HepG2 (cell line): Measurements from ENCODE around the gene TPX2. TPM values are rescaled to one million over a fixed set of nuclear protein-coding genes. Genes with fewer than 3 reads are reported as not detected.

Experiments
- ADNP ChIP-seq: sonication (generic); formaldehyde crosslinking; IDR thresholded peaks from 2 replicates; pipeline ENCODE4 v1.4.0; 2020; ENCODE audit warnings: missing genetic modification reagents
- EEA1 ChIP-seq: sonication (generic); formaldehyde crosslinking; IDR thresholded peaks from 2 replicates; pipeline ENCODE4 v1.5.1; 2020; ENCODE audit warnings: mild to moderate bottlenecking, missing genetic modification reagents, borderline replicate concordance
- EED ChIP-seq: sonication (generic); formaldehyde crosslinking; IDR thresholded peaks from 2 replicates; pipeline ENCODE4 v1.5.0; 2020; ENCODE audit warnings: mild to moderate bottlenecking, missing genetic modification reagents
- SIX4 ChIP-seq: sonication (generic); formaldehyde crosslinking; IDR thresholded peaks from 2 replicates; pipeline ENCODE4 v1.4.0; 2020; ENCODE audit warnings: missing genetic modification reagents
- SKI ChIP-seq: fragments of 450-650 bp; IDR thresholded peaks from one replicate; pipeline ENCODE4 v1.6.1; 2018; ENCODE audit warnings: mild to moderate bottlenecking; ENCODE audit not compliant: partially characterized antibody
- WIZ ChIP-seq: sonication (generic); formaldehyde crosslinking; IDR thresholded peaks from 2 replicates; pipeline ENCODE4 v1.5.1; 2020; ENCODE audit warnings: mild to moderate bottlenecking, missing genetic modification reagents
- ZHX2 ChIP-seq, 2 experiments: sonication (generic) in 1 of 2; formaldehyde crosslinking in 1 of 2; IDR thresholded peaks; 2 replicates each; pipeline versions ENCODE4 v1.6.1 to v1.9.0; 2014 to 2022; ENCODE audit warnings: antibody characterized with exemption in 1 of 2, borderline replicate concordance in 1 of 2, inconsistent platforms in 1 of 2, low read depth in 1 of 2, missing genetic modification reagents in 1 of 2
- ZIK1 ChIP-seq: sonication (generic); formaldehyde crosslinking; IDR thresholded peaks from 2 replicates; pipeline ENCODE4 v1.5.0; 2020; ENCODE audit warnings: mild to moderate bottlenecking, low read depth, missing genetic modification reagents, borderline replicate concordance
- ZKSCAN1 ChIP-seq: fragments of 150-350 bp; IDR thresholded peaks from 2 replicates; pipeline ENCODE4 v1.6.1; 2014; ENCODE audit warnings: low read length
- ZMYM3 ChIP-seq: sonication (generic); formaldehyde crosslinking; IDR thresholded peaks from 2 replicates; pipeline ENCODE4 v1.5.1; 2020; ENCODE audit warnings: mild to moderate bottlenecking, missing genetic modification reagents
- ZMYM4 ChIP-seq: sonication (generic); formaldehyde crosslinking; IDR thresholded peaks from 2 replicates; pipeline ENCODE4 v1.8.1; 2023; ENCODE audit warnings: mild to moderate bottlenecking, missing genetic modification reagents
- ZNF101 ChIP-seq: sonication (generic); formaldehyde crosslinking; IDR thresholded peaks from 2 replicates; pipeline ENCODE4 v1.4.0; 2020; ENCODE audit warnings: mild to moderate bottlenecking, low read depth, missing genetic modification reagents, borderline replicate concordance
- ZNF414 ChIP-seq: sonication (generic); formaldehyde crosslinking; IDR thresholded peaks from 2 replicates; pipeline ENCODE4 v1.5.0; 2020; ENCODE audit warnings: missing genetic modification reagents
- ZNF547 ChIP-seq: sonication (generic); formaldehyde crosslinking; IDR thresholded peaks from 2 replicates; pipeline ENCODE4 v1.5.1; 2020; ENCODE audit warnings: mild to moderate bottlenecking, missing genetic modification reagents
- ZNF644 ChIP-seq: IDR thresholded peaks from 2 replicates; pipeline ENCODE4 v1.6.1; 2016; ENCODE audit warnings: low read depth
- ZNF761 ChIP-seq: sonication (generic); formaldehyde crosslinking; conservative IDR thresholded peaks from 2 replicates; pipeline ENCODE4 v1.4.0; 2020; ENCODE audit warnings: mild to moderate bottlenecking, missing genetic modification reagents
- polyA plus RNA-seq, 8 experiments: library from polyadenylated mRNA; depleted of rRNA in 3 of 8; stranded (reverse) in 7 of 8; unstranded in 1 of 8; fragments of >200 nt; fragmentation: Illumina TruSeq in 4 of 8; extraction: Trizol in 4 of 8; gene quantifications; 2 replicates each; pipeline versions ENCODE4 v1.2.1 to v1.2.3, GENCODE V29; 2011 to 2016; ENCODE audit warnings: low read depth in 4 of 8, missing spikeins in 1 of 8, mixed read lengths in 1 of 8; ENCODE audit not compliant: insufficient read depth in 1 of 8
- total RNA-seq, 5 experiments: library from RNA; depleted of rRNA; stranded (reverse); fragments of >200 nt; fragmentation: Illumina TruSeq; extraction: Trizol; gene quantifications; 2 replicates each; pipeline ENCODE4 v1.2.3, GENCODE V29; 2016; ENCODE audit warnings: low read depth in 1 of 5
- TF ChIP-seq, protein P1 (sequence below): sonication (generic); formaldehyde crosslinking; IDR thresholded peaks from 2 replicates; pipeline ENCODE4 v1.4.0; 2020; ENCODE audit warnings: low read depth, mild to moderate bottlenecking, missing genetic modification reagents
- TF ChIP-seq, protein P2 (sequence below): sonication (generic); formaldehyde crosslinking; IDR thresholded peaks from 2 replicates; pipeline ENCODE4 v1.4.0; 2020; ENCODE audit warnings: missing genetic modification reagents, low read depth, mild to moderate bottlenecking, borderline replicate concordance

The TPX2 gene
- total and polyA plus RNA-seq, 2 of the 13 experiments (the other 11 are each of a cell fraction or from before 2014, with no cell fraction given) = 34.3 to 124 TPM

DNA sequence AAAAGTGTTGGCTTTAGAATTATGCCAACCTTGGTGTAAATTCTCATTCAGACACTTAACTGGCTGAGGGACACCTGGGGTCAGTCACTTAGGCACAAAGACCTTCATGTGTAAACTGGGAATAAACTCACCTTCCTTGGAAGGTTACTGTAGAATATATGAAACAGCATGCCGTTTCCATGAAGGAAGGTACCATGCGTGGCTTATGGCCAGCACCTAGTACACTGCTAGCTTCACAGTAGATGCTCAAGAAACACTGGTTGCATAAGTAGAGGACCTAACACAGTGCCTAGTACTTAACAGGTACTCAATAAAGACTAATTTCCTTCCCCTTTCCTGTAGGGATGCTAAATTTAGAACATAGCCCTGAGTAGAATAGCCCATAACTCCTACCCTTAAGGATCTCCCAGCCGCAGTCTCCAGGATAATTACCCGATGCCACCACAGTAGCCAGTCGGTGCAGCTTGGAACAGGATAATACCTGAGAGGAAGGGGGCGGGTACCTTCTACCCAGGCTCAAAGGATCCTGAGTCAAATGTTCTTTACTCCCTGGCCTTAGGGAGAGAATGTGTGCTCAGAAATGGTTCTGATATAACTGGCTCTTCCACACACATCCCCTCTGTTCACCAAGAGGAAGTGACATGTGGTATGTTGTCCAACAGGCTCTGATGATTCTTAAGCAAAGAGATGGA is 20.0 kb upstream of the TPX2 start (continued):
- TF ChIP-seq ZIK1 (CRISPR knock-in tag) (no peak; the same call in 1 of the 2 replicates), SKI (no peak), ADNP (no peak), ZNF101 (CRISPR knock-in tag) (no peak), ZNF761 (CRISPR knock-in tag) (no peak; the same call in 1 of the 2 replicates), EED (CRISPR knock-in tag) (no peak), ZNF644 (no peak), ZMYM4 (CRISPR knock-in tag) (no peak), SIX4 (CRISPR knock-in tag) (no peak), EEA1 (CRISPR knock-in tag) (no peak), WIZ (CRISPR knock-in tag) (no peak), ZKSCAN1 (no peak), ZMYM3 (CRISPR knock-in tag) (peak; percentile 47), ZNF547 (CRISPR knock-in tag) (no peak), ZNF414 (CRISPR knock-in tag) (no peak), ZHX2 (IDR thresholded peaks at IDR 0.05; ENCODE audit: low read depth) (no peak), ZHX2 (CRISPR knock-in tag; IDR thresholded peaks at IDR 0.05; ENCODE audit: borderline replicate concordance) (no peak)
- TF ChIP-seq, protein P1, sequence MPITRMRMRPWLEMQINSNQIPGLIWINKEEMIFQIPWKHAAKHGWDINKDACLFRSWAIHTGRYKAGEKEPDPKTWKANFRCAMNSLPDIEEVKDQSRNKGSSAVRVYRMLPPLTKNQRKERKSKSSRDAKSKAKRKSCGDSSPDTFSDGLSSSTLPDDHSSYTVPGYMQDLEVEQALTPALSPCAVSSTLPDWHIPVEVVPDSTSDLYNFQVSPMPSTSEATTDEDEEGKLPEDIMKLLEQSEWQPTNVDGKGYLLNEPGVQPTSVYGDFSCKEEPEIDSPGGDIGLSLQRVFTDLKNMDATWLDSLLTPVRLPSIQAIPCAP (CRISPR knock-in tag) = no peak
- TF ChIP-seq, protein P2, sequence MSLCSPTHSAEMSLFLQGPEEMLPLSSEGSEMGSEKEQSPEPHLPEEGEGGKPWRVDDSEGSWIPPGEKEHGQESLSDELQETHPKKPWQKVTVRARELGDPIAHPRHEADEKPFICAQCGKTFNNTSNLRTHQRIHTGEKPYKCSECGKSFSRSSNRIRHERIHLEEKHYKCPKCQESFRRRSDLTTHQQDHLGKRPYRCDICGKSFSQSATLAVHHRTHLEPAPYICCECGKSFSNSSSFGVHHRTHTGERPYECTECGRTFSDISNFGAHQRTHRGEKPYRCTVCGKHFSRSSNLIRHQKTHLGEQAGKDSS (CRISPR knock-in tag) = 0 out of 2 replicates have a peak, but pooled peaks have one; percentile 6
